ENCODE data around the gene TAF5. TPM values are rescaled to one million over a fixed set of nuclear protein-coding genes. Genes with fewer than 3 reads are reported as not detected.
"Not testable (repeated sequence)": the region's sequence is repeated elsewhere in the genome, so short reads cannot be mapped to it uniquely, and the experiment has no call there.

Gene TAF5
- total RNA-seq (2014; rRNA removed; shearing (Covaris generic); ENCODE audit: low replicate concordance): 6.8 and 9.0 TPM in 2 replicates

- H3K36me3 ChIP-seq: no peaks in the 10 kb centered on the region; the same call in 1 of the 2 replicates
- peak; percentile 91 for DNase-seq
- H3K4me3 ChIP-seq: peak within 1 kb of the TSS; percentile 75
- no peaks in the 10 kb centered on the region for H3K9me3 ChIP-seq
- H3K27me3 ChIP-seq: no peaks in the 10 kb centered on the region
Measured at GRCh38 chr10:103367782-103368518, at the start of gene TAF5. TSS of gene TAF5 (plus strand) at chr10:103367976. CDS start at chr10:103367990, 14 bp downstream.

- Histone ChIP-seq H3K36me3 (peaks cover 53% of the 10 kb centered on the region), H3K9me3 (no peaks in the 10 kb centered on the region), H3K27me3 (no peaks in the 10 kb centered on the region), H3K4me3 (no peak overlapping the region)
- DNase-seq: no peak
Measured at GRCh38 chr10:103327906-103328305, 39.9 kb upstream of the TAF5 start.

GRCh38 chr10:103333934-103334520 lies 33.7 kb upstream of the TAF5 start:
- Histone ChIP-seq H3K4me3 (no peak overlapping the region), H3K36me3 (peaks cover 46% of the 10 kb centered on the region), H3K9me3 (no peaks in the 10 kb centered on the region), H3K27me3 (no peaks in the 10 kb centered on the region)
- no peak for DNase-seq

- Histone ChIP-seq H3K36me3 (peaks cover 46% of the 10 kb centered on the region), H3K9me3 (no peaks in the 10 kb centered on the region)
- DNase-seq: no peak
Measured at GRCh38 chr10:103334567-103334966, 33.2 kb upstream of the TAF5 start.

GRCh38 chr10:103336370-103336769 lies 31.4 kb upstream of the TAF5 start:
- Histone ChIP-seq H3K9me3 (no peaks in the 10 kb centered on the region), H3K36me3 (peaks cover 37% of the 10 kb centered on the region), H3K27me3 (no peaks in the 10 kb centered on the region), H3K4me3 (no peak overlapping the region)
- no peak for DNase-seq

More at GRCh38 chr10:103334567-103334966, 33.2 kb upstream of the TAF5 start:
- no peaks in the 10 kb centered on the region for H3K27me3 ChIP-seq
- H3K4me3 ChIP-seq: no peak overlapping the region

GRCh38 chr10:103350175-103350516 lies 17.6 kb upstream of the TAF5 start:
- Histone ChIP-seq H3K36me3 (peaks cover 35% of the 10 kb centered on the region), H3K9me3 (no peaks in the 10 kb centered on the region), H3K4me3 (peak overlapping the region; percentile 73), H3K27me3 (no peaks in the 10 kb centered on the region)
- DNase-seq: no peak

- H3K27me3 ChIP-seq: no peaks in the 10 kb centered on the region
Measured at GRCh38 chr10:103350517-103351260, 17.1 kb upstream of the TAF5 start, which contains the start of gene PCGF6. TSS of gene PCGF6 (minus strand) at chr10:103351140. CDS start at chr10:103351066, 74 bp downstream.

GRCh38 chr10:103353281-103353680 lies 14.5 kb upstream of the TAF5 start:
- no peak overlapping the region for H3K4me3 ChIP-seq
- H3K36me3 ChIP-seq: peaks cover 9% of the 10 kb centered on the region
- no peaks in the 10 kb centered on the region for H3K9me3 ChIP-seq
- DNase-seq: no peak
- no peaks in the 10 kb centered on the region for H3K27me3 ChIP-seq

More at GRCh38 chr10:103350517-103351260, 17.1 kb upstream of the TAF5 start, which contains the start of gene PCGF6:
- Histone ChIP-seq H3K36me3 (peaks cover 30% of the 10 kb centered on the region), H3K9me3 (no peaks in the 10 kb centered on the region), H3K4me3 (peak within 1 kb of the TSS; percentile 73)
- peak; percentile 88 for DNase-seq

GRCh38 chr10:103354567-103354966 lies 13.2 kb upstream of the TAF5 start:
- H3K36me3 ChIP-seq, H3K27me3 ChIP-seq, H3K9me3 ChIP-seq, H3K4me3 ChIP-seq, DNase-seq: not testable (repeated sequence)

- H3K27me3 ChIP-seq: no peaks in the 10 kb centered on the region
- no peak overlapping the region for H3K4me3 ChIP-seq
- no peaks in the 10 kb centered on the region for H3K36me3 ChIP-seq
- no peak for DNase-seq
- no peaks in the 10 kb centered on the region for H3K9me3 ChIP-seq
Measured at GRCh38 chr10:103355906-103356599, 11.7 kb upstream of the TAF5 start.

GRCh38 chr10:103359493-103359892 lies 8.3 kb upstream of the TAF5 start:
- not testable (repeated sequence) for H3K4me3 ChIP-seq, H3K36me3 ChIP-seq, H3K27me3 ChIP-seq, DNase-seq, H3K9me3 ChIP-seq

- H3K9me3 ChIP-seq, H3K27me3 ChIP-seq, H3K4me3 ChIP-seq, H3K36me3 ChIP-seq: not testable (repeated sequence)
- DNase-seq: peak; percentile 38
Measured at GRCh38 chr10:103360791-103361190, 7.0 kb upstream of the TAF5 start.

GRCh38 chr10:103367379-103367781 lies 396 bp upstream of the TAF5 start:
- Histone ChIP-seq H3K9me3 (no peaks in the 10 kb centered on the region), H3K36me3 (no peaks in the 10 kb centered on the region; the same call in 1 of the 2 replicates), H3K4me3 (peak overlapping the region; percentile 75), H3K27me3 (no peaks in the 10 kb centered on the region)
- DNase-seq: peak; percentile 9

GRCh38 chr10:103373544-103373943 lies 5.8 kb downstream of the TAF5 start:
- H3K9me3 ChIP-seq: no peaks in the 10 kb centered on the region
- DNase-seq: no peak
- H3K36me3 ChIP-seq: peaks cover 13% of the 10 kb centered on the region
- H3K4me3 ChIP-seq: no peak overlapping the region
- no peaks in the 10 kb centered on the region for H3K27me3 ChIP-seq

- DNase-seq: no peak
- H3K36me3 ChIP-seq: peaks cover 17% of the 10 kb centered on the region
Measured at GRCh38 chr10:103374263-103374662, 6.5 kb downstream of the TAF5 start.

GRCh38 chr10:103382769-103383168 lies 15.0 kb downstream of the TAF5 start:
- Histone ChIP-seq H3K9me3 (no peaks in the 10 kb centered on the region), H3K4me3 (no peak overlapping the region), H3K36me3 (peaks cover 26% of the 10 kb centered on the region), H3K27me3 (no peaks in the 10 kb centered on the region)
- no peak for DNase-seq

More at GRCh38 chr10:103374263-103374662, 6.5 kb downstream of the TAF5 start:
- Histone ChIP-seq H3K4me3 (no peak overlapping the region), H3K9me3 (no peaks in the 10 kb centered on the region), H3K27me3 (no peaks in the 10 kb centered on the region)

- H3K36me3 ChIP-seq: peaks cover 74% of the 10 kb centered on the region
- no peaks in the 10 kb centered on the region for H3K9me3 ChIP-seq
- DNase-seq: no peak
- no peaks in the 10 kb centered on the region for H3K27me3 ChIP-seq
- no peak overlapping the region for H3K4me3 ChIP-seq
Measured at GRCh38 chr10:103394180-103394579, 26.4 kb downstream of the TAF5 start.
